Measurements from ENCODE around the gene DEUP1. TPM values are rescaled to one million over a fixed set of nuclear protein-coding genes. Genes with fewer than 3 reads are reported as not detected.

Gene DEUP1
- total and polyA plus RNA-seq, 4 donors: 0.09 to 0.19 TPM; not detected in 2

GRCh38 chr11:93285430-93285829 is 45.1 kb upstream of the DEUP1 start (continued):
- no peak for TF ChIP-seq ZBTB33 (IDR thresholded peaks at IDR 0.05)
- TF ChIP-seq EGR1 (IDR thresholded peaks at IDR 0.05; ENCODE audit: low read depth in 2 of 2): no peak
- TF ChIP-seq SP1 (IDR thresholded peaks at IDR 0.05): no peak
- TF ChIP-seq, protein P1, sequence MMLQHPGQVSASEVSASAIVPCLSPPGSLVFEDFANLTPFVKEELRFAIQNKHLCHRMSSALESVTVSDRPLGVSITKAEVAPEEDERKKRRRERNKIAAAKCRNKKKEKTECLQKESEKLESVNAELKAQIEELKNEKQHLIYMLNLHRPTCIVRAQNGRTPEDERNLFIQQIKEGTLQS (IDR thresholded peaks at IDR 0.05): no peak
- no peak for TF ChIP-seq HNF4G (IDR thresholded peaks at IDR 0.05)

- 95% methylated on average over 2 of the region's 2 CpGs for WGBS
- no peak for DNase-seq (ENCODE audit: low spot score)
- TF ChIP-seq REST (IDR thresholded peaks at IDR 0.05) (no peak), JUND (IDR thresholded peaks at IDR 0.05) (no peak), HNF4G (IDR thresholded peaks at IDR 0.05) (no peak), NR2F2 (IDR thresholded peaks at IDR 0.05) (no peak), GABPA (IDR thresholded peaks at IDR 0.05 in 1 of 2, conservative IDR thresholded peaks at IDR 0.05 in 1 of 2) (no peak), TAF1 (conservative IDR thresholded peaks at IDR 0.05) (no peak), FOXA1 (IDR thresholded peaks at IDR 0.05) (no peak), EGR1 (IDR thresholded peaks at IDR 0.05; ENCODE audit: low read depth in 2 of 2) (no peak), RXRA (IDR thresholded peaks at IDR 0.05) (no peak), YY1 (IDR thresholded peaks at IDR 0.05) (no peak), HNF4A (conservative IDR thresholded peaks at IDR 0.05) (no peak)
- TF ChIP-seq, protein P2, sequence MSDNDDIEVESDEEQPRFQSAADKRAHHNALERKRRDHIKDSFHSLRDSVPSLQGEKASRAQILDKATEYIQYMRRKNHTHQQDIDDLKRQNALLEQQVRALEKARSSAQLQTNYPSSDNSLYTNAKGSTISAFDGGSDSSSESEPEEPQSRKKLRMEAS (IDR thresholded peaks at IDR 0.05): no peak
- TF ChIP-seq, protein P3, sequence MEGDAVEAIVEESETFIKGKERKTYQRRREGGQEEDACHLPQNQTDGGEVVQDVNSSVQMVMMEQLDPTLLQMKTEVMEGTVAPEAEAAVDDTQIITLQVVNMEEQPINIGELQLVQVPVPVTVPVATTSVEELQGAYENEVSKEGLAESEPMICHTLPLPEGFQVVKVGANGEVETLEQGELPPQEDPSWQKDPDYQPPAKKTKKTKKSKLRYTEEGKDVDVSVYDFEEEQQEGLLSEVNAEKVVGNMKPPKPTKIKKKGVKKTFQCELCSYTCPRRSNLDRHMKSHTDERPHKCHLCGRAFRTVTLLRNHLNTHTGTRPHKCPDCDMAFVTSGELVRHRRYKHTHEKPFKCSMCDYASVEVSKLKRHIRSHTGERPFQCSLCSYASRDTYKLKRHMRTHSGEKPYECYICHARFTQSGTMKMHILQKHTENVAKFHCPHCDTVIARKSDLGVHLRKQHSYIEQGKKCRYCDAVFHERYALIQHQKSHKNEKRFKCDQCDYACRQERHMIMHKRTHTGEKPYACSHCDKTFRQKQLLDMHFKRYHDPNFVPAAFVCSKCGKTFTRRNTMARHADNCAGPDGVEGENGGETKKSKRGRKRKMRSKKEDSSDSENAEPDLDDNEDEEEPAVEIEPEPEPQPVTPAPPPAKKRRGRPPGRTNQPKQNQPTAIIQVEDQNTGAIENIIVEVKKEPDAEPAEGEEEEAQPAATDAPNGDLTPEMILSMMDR (IDR thresholded peaks at IDR 0.05; ENCODE audit: low read depth, low read length, missing input control): no peak
- Histone ChIP-seq H3K9ac (ENCODE audit: low read depth in 1 of 2, low read length in 2 of 2) (no peak overlapping the region), H3K27me3 (ENCODE audit: control insufficient read depth in 4 of 4, insufficient read depth in 4 of 4, low read length in 3 of 4) (no peaks in the 10 kb centered on the region), H3K9me3 (ENCODE audit: control insufficient read depth in 4 of 4, low read length in 3 of 4) (no peaks in the 10 kb centered on the region), H3K4me1 (ENCODE audit: control insufficient read depth in 4 of 4, insufficient read depth in 4 of 4, low read length in 3 of 4) (no peaks in the 10 kb centered on the region), H3K27ac (ENCODE audit: low read depth in 1 of 2, low read length in 2 of 2) (no peak overlapping the region), H3K36me3 (ENCODE audit: control insufficient read depth in 4 of 4, insufficient read depth in 3 of 4, low read depth in 1 of 4, low read length in 3 of 4) (no peaks in the 10 kb centered on the region), H3K4me3 (ENCODE audit: low read depth in 1 of 3, low read length in 3 of 3) (no peak overlapping the region)
These were observed 43.1 kb upstream of the DEUP1 start for GRCh38 chr11:93287434-93287833.

Measured in liver (tissue), 9 donors.